GM21528 (cell line): Measurements from ENCODE around the gene QDPR.
"Not testable (repeated sequence)": the region's sequence is repeated elsewhere in the genome, so short reads cannot be mapped to it uniquely, and the experiment has no call there.

Experiments used
- ATAC-seq: cut with Tn5 transposase; IDR thresholded peaks from one replicate; pipeline ENCODE4 v1.9.1; 2021; ENCODE audit warnings: mild to moderate bottlenecking, moderate library complexity; ENCODE audit not compliant: unreplicated experiment, low FRiP score

QDPR gene

DNA sequence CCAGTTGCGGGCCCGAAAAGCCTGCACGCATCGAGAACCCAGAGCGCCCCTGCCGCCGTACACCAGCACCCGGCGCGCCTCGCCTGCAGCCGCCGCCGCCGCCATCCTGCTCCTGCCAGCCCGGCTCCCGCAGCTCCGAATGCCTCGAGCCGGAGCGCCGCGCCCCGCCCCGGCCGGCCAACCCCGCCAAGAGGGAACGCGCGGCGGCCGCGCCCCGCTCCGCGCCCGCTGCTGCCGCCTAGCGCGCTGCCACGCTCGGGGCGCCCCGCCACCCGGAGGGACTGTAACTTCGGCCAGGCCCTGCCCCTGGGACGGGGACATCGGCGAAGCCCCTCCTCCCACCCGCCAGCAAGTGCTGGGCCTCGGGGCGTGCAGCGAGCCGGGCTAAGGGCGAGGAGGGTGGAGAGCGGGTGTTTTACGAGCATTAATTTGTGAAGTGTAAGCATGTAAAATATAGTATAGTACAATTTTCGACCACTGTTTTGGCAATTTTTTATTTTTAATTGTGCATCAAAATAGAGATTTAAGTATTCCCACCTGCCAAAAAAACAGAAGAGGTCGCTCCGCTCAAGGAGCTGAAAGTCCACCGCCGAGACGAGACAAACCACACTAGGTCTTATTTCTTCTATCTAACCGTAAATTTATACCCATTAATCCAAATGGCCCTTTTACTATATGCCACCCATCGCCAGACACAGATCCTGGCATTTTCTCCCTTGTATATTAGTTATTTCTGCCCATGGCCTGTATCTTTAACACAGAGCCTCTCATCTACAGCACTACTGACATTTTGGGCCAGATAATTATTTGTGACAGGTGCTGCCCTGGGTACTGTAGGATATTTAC is at the start of gene QDPR:
Gene QDPR (minus strand): TSS at position 141 of the 846 bp plus-strand sequence. CDS start 36 bp downstream, at position 105.
- ATAC-seq = peak; percentile 98

DNA sequence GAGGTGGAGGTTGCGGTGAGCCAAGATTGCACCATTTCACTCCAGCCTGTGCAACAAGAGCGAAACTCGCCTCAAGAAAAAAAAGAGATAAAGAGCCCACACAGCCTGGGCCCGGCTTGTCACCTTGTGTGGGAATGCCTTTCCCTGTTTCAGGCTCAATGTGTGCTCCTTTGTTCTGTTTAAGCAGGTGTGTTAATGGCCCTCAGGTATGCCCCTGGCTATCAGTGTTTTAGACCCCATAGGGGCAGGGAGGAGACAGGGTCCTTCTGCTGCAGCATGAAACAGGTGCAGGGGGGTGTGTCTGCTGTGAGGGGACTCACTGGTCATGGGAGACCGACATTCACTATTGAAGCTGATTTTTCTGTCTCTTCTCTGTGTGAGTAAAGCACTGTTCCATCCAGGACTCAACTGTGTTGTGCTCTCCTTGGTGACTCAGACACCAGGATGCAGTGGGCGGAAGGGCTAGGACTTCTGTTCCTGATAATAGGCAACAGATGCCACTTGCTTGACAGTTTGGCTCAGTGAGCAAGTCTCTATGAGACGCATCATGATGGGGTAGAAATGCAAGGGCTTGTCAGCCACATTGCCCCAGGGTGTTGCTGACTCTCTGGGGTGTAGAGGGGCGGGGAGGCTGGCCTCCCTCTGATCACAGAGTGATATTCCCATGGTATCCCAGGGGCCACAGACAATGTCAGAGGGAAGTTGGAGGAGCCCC is 49.5 kb upstream of the QDPR start:
- ATAC-seq = no peak

GRCh38 chr4:17560065-17560673 is 48.3 kb upstream of the QDPR start:
- ATAC-seq = no peak

- no peak for ATAC-seq
Measured at GRCh38 chr4:17559709-17560048, 47.8 kb upstream of the QDPR start.

DNA sequence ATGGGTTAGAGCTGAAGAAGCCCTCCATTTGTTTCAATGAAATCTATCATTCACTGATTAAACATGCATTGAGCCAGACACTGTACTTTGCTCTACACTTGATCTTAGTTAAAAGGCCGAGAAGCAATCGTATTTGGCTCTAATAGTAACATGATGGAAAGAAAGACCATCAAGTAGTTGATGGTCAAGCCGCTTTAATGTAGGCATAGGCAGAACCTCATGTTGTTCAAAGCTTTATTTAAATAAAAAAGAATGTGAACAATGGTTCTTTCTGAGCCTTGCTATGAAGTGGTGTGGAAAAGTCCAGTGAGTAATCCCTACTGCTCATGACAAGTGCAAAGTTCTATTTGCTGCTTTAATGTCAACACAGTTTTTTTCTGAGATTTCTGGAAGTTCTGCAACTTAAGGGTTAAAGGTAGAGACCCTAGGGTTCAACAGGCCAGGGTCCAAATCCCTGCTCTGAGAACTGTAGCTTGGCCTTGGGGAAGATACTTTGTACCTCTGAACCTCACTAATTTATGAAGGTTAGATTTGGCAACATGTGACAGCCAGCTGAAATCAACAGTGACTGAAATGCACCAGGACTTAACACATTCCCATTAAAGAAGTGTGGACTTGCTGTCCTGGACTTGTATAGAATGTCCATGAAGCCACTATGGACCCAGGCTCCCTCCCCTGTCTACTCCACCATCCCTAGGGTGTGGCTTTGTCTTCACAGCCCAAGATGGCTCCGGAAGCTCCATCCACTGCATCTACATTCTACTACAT is 47.2 kb upstream of the QDPR start:
- no peak for ATAC-seq

GRCh38 chr4:17557880-17558279 is 46.0 kb upstream of the QDPR start:
- no peak for ATAC-seq

- ATAC-seq = no peak
Measured at GRCh38 chr4:17556498-17556897, 44.6 kb upstream of the QDPR start.

- ATAC-seq = no peak
Measured at GRCh38 chr4:17554568-17554967, 42.7 kb upstream of the QDPR start.

DNA sequence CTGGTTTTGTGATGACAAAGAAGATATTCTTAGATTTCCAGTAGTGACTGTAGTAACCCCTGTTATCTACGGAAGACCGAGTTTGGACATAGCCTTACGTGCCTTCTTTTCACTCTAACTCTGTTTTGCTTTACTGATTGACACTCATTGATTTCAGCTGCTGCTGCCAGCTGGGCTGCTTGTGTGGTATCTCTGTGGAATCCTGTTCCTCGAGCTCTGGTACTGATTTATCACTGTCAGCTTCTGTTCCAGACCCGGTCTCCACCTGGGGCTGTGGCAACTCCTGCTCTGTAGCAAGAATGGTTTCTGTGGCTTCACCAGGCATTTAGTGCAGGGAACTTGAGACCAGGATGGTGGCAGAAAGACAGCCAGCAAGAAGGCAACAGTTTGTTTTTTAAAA is 40.5 kb upstream of the QDPR start:
- ATAC-seq = no peak

- no peak for ATAC-seq
Measured at GRCh38 chr4:17550549-17550948, 38.7 kb upstream of the QDPR start.

- ATAC-seq = no peak
Measured at GRCh38 chr4:17546678-17547077, 34.8 kb upstream of the QDPR start.

DNA sequence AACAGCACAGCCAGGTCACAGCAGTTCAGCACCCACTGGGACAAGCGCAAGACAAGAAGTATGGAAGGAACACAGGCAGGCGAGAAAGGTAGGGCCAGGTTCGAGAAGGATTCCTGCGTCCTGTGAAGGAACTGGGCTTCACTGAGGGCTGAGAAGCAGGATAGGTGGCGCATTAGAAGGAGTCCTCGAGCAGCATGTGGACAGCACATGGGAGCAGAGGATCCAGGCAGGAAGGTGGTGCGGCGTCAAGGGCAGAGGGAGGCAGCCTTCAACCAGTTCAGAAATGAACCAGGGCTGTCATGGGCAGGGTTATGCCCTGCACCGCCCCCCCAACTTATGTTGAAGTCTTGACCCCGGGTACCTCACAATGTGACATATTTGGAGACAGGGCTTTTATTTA is 34.3 kb upstream of the QDPR start:
- ATAC-seq = no peak

DNA sequence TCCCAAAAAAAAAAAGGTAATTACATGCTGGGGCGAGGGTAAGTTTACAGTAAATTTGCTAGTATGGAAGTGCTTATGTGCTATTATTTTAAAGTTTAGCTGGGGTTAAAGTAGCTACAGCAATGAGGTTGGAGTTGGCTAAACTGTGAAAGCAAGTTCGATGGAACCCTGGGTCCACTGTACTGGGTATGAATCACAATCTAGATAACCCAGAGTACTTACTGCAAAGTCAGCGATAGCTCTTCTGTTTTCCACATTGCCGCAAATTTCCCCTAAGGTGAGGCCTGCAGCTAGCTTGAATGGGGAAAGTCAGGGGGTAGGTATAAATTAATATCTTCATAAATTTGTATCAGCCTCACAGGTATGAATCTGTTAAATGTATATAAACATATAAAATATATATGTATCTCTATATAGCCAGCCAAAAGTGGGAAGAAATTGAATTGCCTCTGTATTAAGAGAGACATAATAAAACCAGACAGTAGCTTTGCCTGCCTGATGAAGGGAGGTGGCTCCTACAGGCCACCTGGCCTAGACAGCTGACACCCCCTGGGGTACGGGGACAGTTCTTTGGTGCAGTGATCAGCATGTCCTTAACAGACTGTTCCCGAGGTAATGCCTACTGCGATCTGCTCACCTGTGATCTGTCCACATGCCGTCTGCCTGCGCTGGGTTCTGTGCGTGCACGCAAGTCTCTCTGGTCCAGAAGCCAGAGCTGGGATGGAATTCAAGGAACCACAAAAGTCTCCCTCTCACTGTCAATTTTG is 33.7 kb upstream of the QDPR start:
- ATAC-seq = no peak

DNA sequence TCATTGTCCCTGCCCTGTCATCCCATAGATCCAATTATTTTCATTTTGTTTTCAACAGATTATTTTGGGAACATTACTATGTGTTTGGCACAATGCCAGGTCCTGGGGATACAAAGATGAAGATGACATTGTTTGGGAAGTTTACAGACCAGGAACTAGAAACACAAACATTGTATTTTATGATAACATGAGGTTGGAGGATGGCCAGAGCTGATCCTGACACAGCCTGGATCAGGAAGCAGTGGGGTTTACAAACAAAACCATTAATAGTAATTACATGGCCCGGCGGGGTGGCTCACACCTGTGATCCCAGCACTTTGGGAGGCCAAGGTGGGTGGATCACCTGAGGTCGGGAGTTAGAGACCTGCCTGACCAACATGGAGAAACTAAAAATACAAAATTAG is 32.9 kb upstream of the QDPR start:
- no peak for ATAC-seq

DNA sequence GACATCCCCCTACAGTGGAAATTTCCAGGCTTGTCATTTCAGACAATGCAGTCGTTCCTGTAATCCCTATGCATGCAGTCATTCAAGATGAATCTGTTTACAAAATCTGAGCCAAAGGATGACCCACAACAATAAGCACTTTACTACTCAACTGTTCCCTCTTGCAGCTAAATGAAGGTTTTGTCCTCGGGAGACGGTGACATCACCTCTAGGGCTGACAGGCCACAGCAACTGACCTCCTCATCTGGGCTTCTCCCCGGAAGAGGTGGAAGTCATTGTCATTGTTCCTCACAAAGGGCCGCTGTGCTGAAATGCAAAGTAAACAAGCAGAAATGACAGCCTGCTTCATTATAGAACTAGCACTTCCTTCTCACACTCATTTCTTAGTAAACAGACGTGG is 32.3 kb upstream of the QDPR start:
- ATAC-seq = no peak

DNA sequence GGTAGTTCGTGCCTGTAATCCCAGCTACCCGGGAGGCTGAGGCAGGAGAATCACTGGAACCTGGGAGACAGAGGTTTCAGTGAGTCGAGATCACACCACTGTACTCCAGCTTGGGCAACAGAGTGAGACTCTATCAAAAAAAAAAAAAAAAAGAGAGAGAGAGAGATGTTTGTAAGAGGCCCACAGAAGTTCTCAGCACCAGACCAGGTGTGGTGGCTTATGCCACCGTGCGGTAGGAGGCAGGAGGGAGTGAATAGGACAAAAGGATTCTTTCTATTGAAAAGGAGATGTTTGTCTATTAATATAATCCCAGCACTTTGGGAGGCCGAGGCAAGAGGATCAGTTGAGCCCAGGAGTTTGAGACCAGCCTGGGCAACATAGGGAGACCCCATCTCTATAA is 25.2 kb upstream of the QDPR start:
- not testable (repeated sequence) for ATAC-seq

DNA sequence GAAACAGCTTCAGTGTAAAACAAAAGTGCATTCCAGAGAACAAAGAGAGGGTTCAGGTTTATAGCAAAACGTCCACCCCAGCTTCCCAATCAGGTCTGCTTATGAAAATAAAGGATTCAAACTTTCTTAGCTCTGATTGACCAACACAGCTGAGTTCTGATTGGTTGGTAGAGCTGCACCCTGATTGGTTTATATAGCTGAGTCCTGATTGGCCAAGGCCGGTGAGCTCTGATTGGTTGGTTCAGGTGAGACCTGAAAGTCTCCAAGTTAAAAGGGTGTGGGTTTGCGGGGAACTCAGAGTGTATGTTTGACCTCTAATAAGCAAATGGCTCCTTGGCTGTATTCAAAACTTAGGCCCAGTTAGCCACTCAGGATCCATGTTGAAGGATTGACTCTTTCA is 24.0 kb upstream of the QDPR start:
- ATAC-seq = no peak

DNA sequence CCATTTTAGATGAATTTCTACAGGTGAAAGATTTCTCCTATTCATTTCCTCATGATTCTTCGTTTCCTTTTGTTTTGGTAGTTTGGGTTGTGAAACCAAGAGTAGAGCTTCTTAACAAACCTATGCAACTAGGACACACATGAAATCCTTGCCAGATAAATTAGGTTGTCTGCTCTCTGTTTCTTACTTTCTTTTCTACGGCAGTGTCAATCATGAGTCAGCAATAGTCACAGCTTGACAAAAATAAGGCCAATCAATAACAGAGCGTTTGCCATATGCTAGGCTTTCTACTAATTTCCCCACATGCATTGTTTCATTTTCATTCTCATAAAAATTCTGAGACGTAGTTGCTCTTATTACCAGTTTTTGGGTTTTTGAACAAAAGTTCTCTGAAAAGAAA is 23.4 kb upstream of the QDPR start:
- ATAC-seq = no peak

GRCh38 chr4:17534705-17535104 is 22.8 kb upstream of the QDPR start:
- ATAC-seq = no peak
